GM12874 (cell line): ENCODE data around the gene OBSL1.

Experiments used
- CTCF ChIP-seq: IDR thresholded peaks from 2 replicates; pipeline ENCODE4 v1.5.1; 2011; ENCODE audit warnings: low read depth, mild to moderate bottlenecking, control low read depth, low read length, moderate library complexity; ENCODE audit not compliant: insufficient read depth

The OBSL1 gene

GRCh38 chr2:219575566-219576504 is 4.5 kb upstream of the OBSL1 start:
- TF ChIP-seq CTCF: no peak

GRCh38 chr2:219574484-219575311 is 3.4 kb upstream of the OBSL1 start:
- no peak for TF ChIP-seq CTCF

GRCh38 chr2:219573166-219573565 is 1.8 kb upstream of the OBSL1 start:
- no peak for TF ChIP-seq CTCF

- no peak for TF ChIP-seq CTCF
Observed at GRCh38 chr2:219572237-219573001, 1.1 kb upstream of the OBSL1 start, which contains the start of gene INHA. TSS of gene INHA (plus strand) at chr2:219572310. CDS start at chr2:219572375, 65 bp downstream.

GRCh38 chr2:219570924-219571310 is 422 bp downstream of the OBSL1 start:
- no peak for TF ChIP-seq CTCF

- TF ChIP-seq CTCF: no peak
Observed at GRCh38 chr2:219570194-219570923, 980 bp downstream of the OBSL1 start.
